Vagina (tissue), 2 donors: ENCODE measurements around the gene KCTD16. TPM values are rescaled to one million over a fixed set of nuclear protein-coding genes. Genes with fewer than 3 reads are reported as not detected.

ENCODE experiments used
- DNase-seq, 2 donors: peaks; one replicate each; pipeline ENCODE4 v3.0.0-alpha.2; 2017; ENCODE audit errors: extremely low spot score in 2 of 2
- H3K27ac ChIP-seq: fragments of 200-600 bp; sonication (generic); one replicate; pipeline ENCODE4 v1.5.1; 2019
- H3K27me3 ChIP-seq: fragments of 200-600 bp; sonication (generic); one replicate; pipeline ENCODE4 v1.5.1; 2019
- H3K36me3 ChIP-seq, 2 donors: fragments of 200-600 bp; sonication (generic); one replicate each; pipeline ENCODE4 v1.5.1; 2017 to 2019
- H3K4me1 ChIP-seq: fragments of 200-600 bp; sonication (generic); one replicate; pipeline ENCODE4 v1.5.1; 2019
- H3K4me3 ChIP-seq, 2 donors: fragments of 200-600 bp; sonication (generic); 1 replicate in 1 of 2; 2 replicates in 1 of 2; pipeline ENCODE4 v1.5.1; 2016 to 2019
- H3K9me3 ChIP-seq: fragments of 200-600 bp; sonication (generic); one replicate; pipeline ENCODE4 v1.5.1; 2019
- POLR2A ChIP-seq, 2 donors: fragments of 450-650 bp; IDR thresholded peaks; one replicate each; pipeline ENCODE4 v1.6.1; 2017; ENCODE audit warnings: antibody characterized with exemption in 2 of 2, mild to moderate bottlenecking in 2 of 2, moderate library complexity in 2 of 2
- POLR2AphosphoS5 ChIP-seq, 2 donors: sonication (generic); formaldehyde crosslinking; IDR thresholded peaks; one replicate each; pipeline ENCODE4 v1.9.0; 2017; ENCODE audit warnings: antibody characterized with exemption in 2 of 2, mild to moderate bottlenecking in 2 of 2, low read depth in 1 of 2; ENCODE audit not compliant: insufficient read depth in 1 of 2
- intact Hi-C: fragments of 100-400 bp; cut with DNase I; formaldehyde crosslinking; loops from one replicate; pipeline ENCODE4 v1.15.1; 2023
- total RNA-seq: library from RNA; depleted of rRNA; stranded (reverse); fragments of >200 nt; gene quantifications from one replicate; pipeline ENCODE4 v1.2.3, GENCODE V29; 2016
- TF ChIP-seq, protein P1 (sequence below), 3 experiments: fragments of 450-650 bp in 2 of 3; fragments of 200-600 bp in 1 of 3; sonication (generic) in 1 of 3; IDR thresholded peaks; one replicate each; pipeline ENCODE4 v1.5.1; 2017 to 2019; ENCODE audit warnings: antibody characterized with exemption in 3 of 3, mild to moderate bottlenecking in 2 of 3, moderate library complexity in 2 of 3

Gene KCTD16
- total RNA-seq, 1 donor from 2014 or later, result 0.25 TPM

- Histone ChIP-seq H3K36me3 (no peaks in the 10 kb centered on the region), H3K4me3 (no peak overlapping the region), H3K27ac (no peak overlapping the region), H3K27me3 (no peaks in the 10 kb centered on the region), H3K4me1 (no peaks in the 10 kb centered on the region), H3K9me3 (no peaks in the 10 kb centered on the region)
- DNase-seq, result no peak
- intact Hi-C loops, result no loop called here
- TF ChIP-seq POLR2AphosphoS5 (IDR thresholded peaks at IDR 0.05; ENCODE audit: insufficient read depth in 1 of 2, low read depth in 1 of 2) (no peak), POLR2A (IDR thresholded peaks at IDR 0.05) (no peak)
- TF ChIP-seq, protein P1, sequence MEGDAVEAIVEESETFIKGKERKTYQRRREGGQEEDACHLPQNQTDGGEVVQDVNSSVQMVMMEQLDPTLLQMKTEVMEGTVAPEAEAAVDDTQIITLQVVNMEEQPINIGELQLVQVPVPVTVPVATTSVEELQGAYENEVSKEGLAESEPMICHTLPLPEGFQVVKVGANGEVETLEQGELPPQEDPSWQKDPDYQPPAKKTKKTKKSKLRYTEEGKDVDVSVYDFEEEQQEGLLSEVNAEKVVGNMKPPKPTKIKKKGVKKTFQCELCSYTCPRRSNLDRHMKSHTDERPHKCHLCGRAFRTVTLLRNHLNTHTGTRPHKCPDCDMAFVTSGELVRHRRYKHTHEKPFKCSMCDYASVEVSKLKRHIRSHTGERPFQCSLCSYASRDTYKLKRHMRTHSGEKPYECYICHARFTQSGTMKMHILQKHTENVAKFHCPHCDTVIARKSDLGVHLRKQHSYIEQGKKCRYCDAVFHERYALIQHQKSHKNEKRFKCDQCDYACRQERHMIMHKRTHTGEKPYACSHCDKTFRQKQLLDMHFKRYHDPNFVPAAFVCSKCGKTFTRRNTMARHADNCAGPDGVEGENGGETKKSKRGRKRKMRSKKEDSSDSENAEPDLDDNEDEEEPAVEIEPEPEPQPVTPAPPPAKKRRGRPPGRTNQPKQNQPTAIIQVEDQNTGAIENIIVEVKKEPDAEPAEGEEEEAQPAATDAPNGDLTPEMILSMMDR (IDR thresholded peaks at IDR 0.05), result no peak
Measured at GRCh38 chr5:144134194-144134826, 36.4 kb upstream of the KCTD16 start.

- intact Hi-C loops, result no loop called here
- H3K4me3 ChIP-seq, result no peak overlapping the region
- no peak overlapping the region for H3K27ac ChIP-seq
- no peak for DNase-seq
- no peak for TF ChIP-seq POLR2AphosphoS5 (IDR thresholded peaks at IDR 0.05; ENCODE audit: insufficient read depth in 1 of 2, low read depth in 1 of 2)
- TF ChIP-seq POLR2A (IDR thresholded peaks at IDR 0.05), result no peak
- TF ChIP-seq, protein P1 (IDR thresholded peaks at IDR 0.05), result no peak
- no peaks in the 10 kb centered on the region for H3K36me3 ChIP-seq
- no peaks in the 10 kb centered on the region for H3K27me3 ChIP-seq
- H3K4me1 ChIP-seq, result no peaks in the 10 kb centered on the region
- no peaks in the 10 kb centered on the region for H3K9me3 ChIP-seq
Measured at GRCh38 chr5:144135113-144135762, 35.4 kb upstream of the KCTD16 start.

- intact Hi-C loops, result no loop called here
- TF ChIP-seq POLR2A (IDR thresholded peaks at IDR 0.05) (no peak), POLR2AphosphoS5 (IDR thresholded peaks at IDR 0.05; ENCODE audit: insufficient read depth in 1 of 2, low read depth in 1 of 2) (no peak)
- TF ChIP-seq, protein P1 (IDR thresholded peaks at IDR 0.05), result no peak
- no peak overlapping the region for H3K27ac ChIP-seq
- H3K27me3 ChIP-seq, result no peaks in the 10 kb centered on the region
- H3K4me1 ChIP-seq, result no peaks in the 10 kb centered on the region
- no peaks in the 10 kb centered on the region for H3K9me3 ChIP-seq
- no peaks in the 10 kb centered on the region for H3K36me3 ChIP-seq
- no peak for DNase-seq
- no peak overlapping the region for H3K4me3 ChIP-seq
Measured at GRCh38 chr5:144139586-144139985, 31.1 kb upstream of the KCTD16 start.

GRCh38 chr5:144141585-144141984 lies 29.1 kb upstream of the KCTD16 start:
- no peak for DNase-seq
- intact Hi-C loops, result no loop called here
- Histone ChIP-seq H3K9me3 (no peaks in the 10 kb centered on the region), H3K4me1 (no peaks in the 10 kb centered on the region), H3K4me3 (no peak overlapping the region), H3K36me3 (no peaks in the 10 kb centered on the region), H3K27ac (no peak overlapping the region), H3K27me3 (no peaks in the 10 kb centered on the region)
- TF ChIP-seq, protein P1 (IDR thresholded peaks at IDR 0.05), result no peak
- TF ChIP-seq POLR2AphosphoS5 (IDR thresholded peaks at IDR 0.05; ENCODE audit: insufficient read depth in 1 of 2, low read depth in 1 of 2), result no peak
- no peak for TF ChIP-seq POLR2A (IDR thresholded peaks at IDR 0.05)
